ENCODE results near the gene DAAM1. TPM values are rescaled to one million over a fixed set of nuclear protein-coding genes. Genes with fewer than 3 reads are reported as not detected.

Gene DAAM1
- total RNA-seq, 1 donor from 2014 or later = 64.3 TPM

DNA sequence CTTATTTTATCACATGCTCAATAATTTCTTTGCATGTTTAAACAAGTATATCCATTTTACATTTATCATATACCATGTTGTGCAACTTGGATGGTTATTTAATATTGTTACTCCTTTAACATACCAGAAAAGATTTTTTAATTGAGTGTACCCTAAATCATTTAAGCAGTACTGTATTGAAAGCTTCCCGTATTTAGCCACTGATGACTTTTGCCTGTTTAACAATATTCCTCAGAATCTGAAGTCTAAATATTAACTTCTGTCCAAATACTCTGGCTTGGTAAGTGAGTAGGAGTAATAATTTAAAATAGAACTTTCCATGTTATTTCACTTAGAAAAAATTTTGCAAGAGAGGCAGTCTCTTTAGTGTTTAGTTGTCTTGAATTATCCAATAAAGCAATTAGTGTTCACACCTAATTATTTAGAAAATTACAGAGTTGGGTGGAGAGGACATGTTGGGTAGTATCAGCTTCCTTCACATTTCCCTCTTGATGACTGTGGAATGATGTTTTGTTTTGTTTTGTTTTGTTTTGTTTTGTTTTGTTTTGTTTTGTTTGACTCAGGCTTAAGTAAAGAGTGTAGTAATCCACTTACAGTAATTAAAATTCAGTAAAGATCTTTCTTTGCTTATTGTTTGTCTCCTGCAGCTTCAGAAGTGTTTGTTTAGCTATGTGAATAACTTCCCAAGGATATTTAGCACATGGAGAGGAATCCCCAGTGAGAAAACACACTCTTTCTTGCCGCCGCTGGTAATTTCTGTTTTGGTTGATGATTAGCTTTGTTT is 59.5 kb downstream of the DAAM1 start:
- H3K9me3 Mint-ChIP-seq = peaks cover 6% of the 10 kb centered on the region
- H3K27me3 Mint-ChIP-seq = no peaks in the 10 kb centered on the region
- no peak for TF ChIP-seq CTCF (conservative IDR thresholded peaks at IDR 0.05)
- H3K36me3 Mint-ChIP-seq = peaks cover 3% of the 10 kb centered on the region
- no peak for DNase-seq (ENCODE audit: extremely low spot score, unreplicated experiment)
- H3K27ac Mint-ChIP-seq = no peak overlapping the region
- H3K4me3 Mint-ChIP-seq = no peak overlapping the region
- peaks cover 46% of the 10 kb centered on the region for H3K4me1 Mint-ChIP-seq (ENCODE audit: unreplicated experiment)

- Mint-ChIP-seq H3K4me1 (ENCODE audit: unreplicated experiment) (peaks cover 51% of the 10 kb centered on the region), H3K27me3 (no peaks in the 10 kb centered on the region), H3K36me3 (peaks cover 3% of the 10 kb centered on the region), H3K27ac (no peak overlapping the region), H3K9me3 (no peaks in the 10 kb centered on the region), H3K4me3 (no peak overlapping the region)
- DNase-seq (ENCODE audit: extremely low spot score, unreplicated experiment) = no peak
- TF ChIP-seq CTCF (conservative IDR thresholded peaks at IDR 0.05) = no peak
These were observed 60.6 kb downstream of the DAAM1 start for GRCh38 chr14:59249029-59249428.

DNA sequence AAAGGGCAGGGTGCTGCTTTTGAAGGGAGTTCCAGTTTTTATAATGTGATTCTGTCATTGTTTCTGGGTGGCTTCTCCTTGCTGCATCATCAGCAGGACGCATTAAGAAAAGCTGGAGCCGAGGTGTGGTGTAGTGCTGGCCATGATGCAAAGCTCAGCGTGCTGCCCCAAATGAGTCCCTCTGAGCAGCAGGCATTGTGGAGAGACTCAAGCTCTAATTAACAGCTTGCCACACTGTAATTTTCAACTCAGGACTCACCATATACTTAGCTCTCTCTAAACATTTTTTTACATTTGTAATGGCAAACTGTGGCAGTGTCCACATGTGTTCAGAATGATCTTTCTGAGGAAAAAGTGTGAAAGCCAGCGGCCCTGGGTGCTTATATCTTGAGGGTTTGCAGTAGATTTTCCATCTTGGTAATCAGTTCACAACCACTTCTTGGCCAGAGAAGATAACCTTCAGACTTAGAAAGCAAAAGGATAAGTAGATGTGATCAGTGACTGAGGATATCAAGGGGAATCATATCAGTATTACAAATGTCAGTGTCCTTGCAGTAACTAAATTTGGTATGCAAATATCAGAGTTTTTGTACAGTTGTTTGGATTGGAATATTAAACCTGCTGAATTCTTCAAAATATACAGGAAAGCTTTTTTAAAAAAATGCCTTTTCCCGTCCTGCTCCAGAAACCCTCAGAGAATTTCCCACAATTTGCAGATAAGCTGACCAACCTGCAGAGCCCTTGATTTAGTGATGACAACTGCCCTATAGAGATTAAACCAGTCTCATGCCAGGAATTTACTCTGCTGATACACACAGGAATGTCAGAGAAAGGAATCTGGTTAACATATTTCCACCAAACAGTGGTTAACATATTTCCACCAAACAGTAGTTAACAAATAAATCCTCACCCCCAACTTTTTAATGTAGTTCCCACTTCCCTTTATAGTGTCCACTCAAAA is 63.6 kb downstream of the DAAM1 start:
- peaks cover 48% of the 10 kb centered on the region for H3K4me1 Mint-ChIP-seq (ENCODE audit: unreplicated experiment)
- H3K36me3 Mint-ChIP-seq = peaks cover 4% of the 10 kb centered on the region
- DNase-seq (ENCODE audit: extremely low spot score, unreplicated experiment) = no peak
- no peak overlapping the region for H3K4me3 Mint-ChIP-seq
- no peaks in the 10 kb centered on the region for H3K9me3 Mint-ChIP-seq
- no peak overlapping the region for H3K27ac Mint-ChIP-seq
- no peaks in the 10 kb centered on the region for H3K27me3 Mint-ChIP-seq
- no peak for TF ChIP-seq CTCF (conservative IDR thresholded peaks at IDR 0.05)

GRCh38 chr14:59252772-59253500 is 64.5 kb downstream of the DAAM1 start:
- TF ChIP-seq CTCF (conservative IDR thresholded peaks at IDR 0.05) = no peak
- no peak overlapping the region for H3K4me3 Mint-ChIP-seq
- H3K36me3 Mint-ChIP-seq = peaks cover 12% of the 10 kb centered on the region
- DNase-seq (ENCODE audit: extremely low spot score, unreplicated experiment) = no peak
- H3K27ac Mint-ChIP-seq = no peak overlapping the region
- H3K27me3 Mint-ChIP-seq = no peaks in the 10 kb centered on the region
- H3K4me1 Mint-ChIP-seq (ENCODE audit: unreplicated experiment) = peaks cover 47% of the 10 kb centered on the region
- no peaks in the 10 kb centered on the region for H3K9me3 Mint-ChIP-seq

DNA sequence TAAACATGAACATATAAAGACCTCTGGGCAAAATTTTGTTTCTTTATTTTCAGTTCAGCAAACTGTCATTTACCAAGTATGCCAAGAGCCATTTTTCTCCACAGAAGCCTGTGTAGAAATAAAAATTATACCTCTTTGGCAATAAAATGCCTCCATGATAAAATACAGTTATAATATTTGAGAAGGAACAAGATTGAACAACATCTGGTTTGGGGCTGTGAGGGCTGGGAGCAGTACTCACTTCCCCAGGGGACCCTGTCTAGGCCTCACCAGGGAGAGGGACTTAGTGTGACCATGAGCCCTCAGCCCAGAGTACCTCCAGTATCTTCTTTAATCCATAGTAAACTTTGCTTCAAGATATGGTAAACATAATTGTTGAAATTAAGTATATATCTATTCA is 65.1 kb downstream of the DAAM1 start:
- no peak for TF ChIP-seq CTCF (conservative IDR thresholded peaks at IDR 0.05)
- Mint-ChIP-seq H3K27ac (no peak overlapping the region), H3K27me3 (no peaks in the 10 kb centered on the region), H3K9me3 (no peaks in the 10 kb centered on the region), H3K36me3 (peaks cover 10% of the 10 kb centered on the region), H3K4me3 (no peak overlapping the region), H3K4me1 (ENCODE audit: unreplicated experiment) (peaks cover 41% of the 10 kb centered on the region)
- DNase-seq (ENCODE audit: extremely low spot score, unreplicated experiment) = no peak
